ENCODE measurements around the gene ODC1.

DNA sequence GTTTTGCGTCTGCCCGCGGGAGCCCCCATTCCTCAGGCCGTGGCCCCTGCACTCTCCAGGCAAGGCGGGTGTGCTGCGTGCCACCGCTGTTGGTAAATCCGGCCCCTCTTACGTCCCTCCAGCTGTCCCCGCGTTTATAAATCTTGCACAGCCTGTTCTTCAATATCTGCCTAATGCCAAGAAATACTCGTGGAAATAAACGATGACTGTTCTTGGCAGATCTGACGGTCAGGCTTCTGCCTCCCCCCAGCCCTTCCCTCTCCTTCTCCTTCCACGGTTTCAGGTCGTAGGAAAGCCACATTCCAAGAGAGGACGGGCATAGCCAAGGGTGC lies 20.5 kb downstream of the ODC1 start:
- TF ChIP-seq, protein P1, sequence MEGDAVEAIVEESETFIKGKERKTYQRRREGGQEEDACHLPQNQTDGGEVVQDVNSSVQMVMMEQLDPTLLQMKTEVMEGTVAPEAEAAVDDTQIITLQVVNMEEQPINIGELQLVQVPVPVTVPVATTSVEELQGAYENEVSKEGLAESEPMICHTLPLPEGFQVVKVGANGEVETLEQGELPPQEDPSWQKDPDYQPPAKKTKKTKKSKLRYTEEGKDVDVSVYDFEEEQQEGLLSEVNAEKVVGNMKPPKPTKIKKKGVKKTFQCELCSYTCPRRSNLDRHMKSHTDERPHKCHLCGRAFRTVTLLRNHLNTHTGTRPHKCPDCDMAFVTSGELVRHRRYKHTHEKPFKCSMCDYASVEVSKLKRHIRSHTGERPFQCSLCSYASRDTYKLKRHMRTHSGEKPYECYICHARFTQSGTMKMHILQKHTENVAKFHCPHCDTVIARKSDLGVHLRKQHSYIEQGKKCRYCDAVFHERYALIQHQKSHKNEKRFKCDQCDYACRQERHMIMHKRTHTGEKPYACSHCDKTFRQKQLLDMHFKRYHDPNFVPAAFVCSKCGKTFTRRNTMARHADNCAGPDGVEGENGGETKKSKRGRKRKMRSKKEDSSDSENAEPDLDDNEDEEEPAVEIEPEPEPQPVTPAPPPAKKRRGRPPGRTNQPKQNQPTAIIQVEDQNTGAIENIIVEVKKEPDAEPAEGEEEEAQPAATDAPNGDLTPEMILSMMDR (IDR thresholded peaks at IDR 0.05), result no peak
- TF ChIP-seq POLR2A (IDR thresholded peaks at IDR 0.05), result no peak
